Transverse colon (tissue), 4 donors: Measurements from ENCODE around the gene TMEM132D.

Experiments used
- EP300 ChIP-seq: sonication (generic); formaldehyde crosslinking; IDR thresholded peaks from one replicate; pipeline ENCODE4 v1.6.1; 2017; ENCODE audit warnings: antibody characterized with exemption, low read depth
- POLR2A ChIP-seq: fragments of 450-650 bp; IDR thresholded peaks from one replicate; pipeline ENCODE4 v1.6.1; 2016; ENCODE audit warnings: antibody characterized with exemption, mild to moderate bottlenecking, moderate library complexity
- POLR2AphosphoS5 ChIP-seq, 3 donors: sonication (generic); formaldehyde crosslinking; IDR thresholded peaks; one replicate each; pipeline ENCODE4 v1.6.1; 2016; ENCODE audit warnings: antibody characterized with exemption in 3 of 3
- TF ChIP-seq, protein P1 (sequence below), 5 experiments: fragments of 200-600 bp in 3 of 5; fragments of 450-650 bp in 2 of 5; sonication (generic) in 3 of 5; IDR thresholded peaks; 1 replicate in 2 of 5; 2 replicates in 3 of 5; pipeline ENCODE4 v1.5.1; 2016 to 2017; ENCODE audit warnings: antibody characterized with exemption in 5 of 5, inconsistent platforms in 3 of 5, mild to moderate bottlenecking in 2 of 5, moderate library complexity in 1 of 5

GRCh38 chr12:129075460-129076208 is 828.2 kb downstream of the TMEM132D start:
- TF ChIP-seq POLR2A (no peak), POLR2AphosphoS5 (IDR thresholded peaks at IDR 0.05) (no peak), EP300 (no peak)
- TF ChIP-seq, protein P1, sequence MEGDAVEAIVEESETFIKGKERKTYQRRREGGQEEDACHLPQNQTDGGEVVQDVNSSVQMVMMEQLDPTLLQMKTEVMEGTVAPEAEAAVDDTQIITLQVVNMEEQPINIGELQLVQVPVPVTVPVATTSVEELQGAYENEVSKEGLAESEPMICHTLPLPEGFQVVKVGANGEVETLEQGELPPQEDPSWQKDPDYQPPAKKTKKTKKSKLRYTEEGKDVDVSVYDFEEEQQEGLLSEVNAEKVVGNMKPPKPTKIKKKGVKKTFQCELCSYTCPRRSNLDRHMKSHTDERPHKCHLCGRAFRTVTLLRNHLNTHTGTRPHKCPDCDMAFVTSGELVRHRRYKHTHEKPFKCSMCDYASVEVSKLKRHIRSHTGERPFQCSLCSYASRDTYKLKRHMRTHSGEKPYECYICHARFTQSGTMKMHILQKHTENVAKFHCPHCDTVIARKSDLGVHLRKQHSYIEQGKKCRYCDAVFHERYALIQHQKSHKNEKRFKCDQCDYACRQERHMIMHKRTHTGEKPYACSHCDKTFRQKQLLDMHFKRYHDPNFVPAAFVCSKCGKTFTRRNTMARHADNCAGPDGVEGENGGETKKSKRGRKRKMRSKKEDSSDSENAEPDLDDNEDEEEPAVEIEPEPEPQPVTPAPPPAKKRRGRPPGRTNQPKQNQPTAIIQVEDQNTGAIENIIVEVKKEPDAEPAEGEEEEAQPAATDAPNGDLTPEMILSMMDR (IDR thresholded peaks at IDR 0.05) = no peak
